Cerebellar nuclear complex (tissue), 1 donor: ENCODE results near the gene SHBG.
"Not testable (repeated sequence)": the region's sequence is repeated elsewhere in the genome, so short reads cannot be mapped to it uniquely, and the experiment has no call there.

Experiments
- DNase-seq, 2 experiments: peaks; one replicate each; lab custom pipeline; 2025; lab: John Stamatoyannopoulos, UW

Gene SHBG

GRCh38 chr17:7611635-7612293 lies 18.2 kb upstream of the SHBG start:
- no peak for DNase-seq

GRCh38 chr17:7612294-7612640 lies 17.7 kb upstream of the SHBG start:
- no peak for DNase-seq

DNA sequence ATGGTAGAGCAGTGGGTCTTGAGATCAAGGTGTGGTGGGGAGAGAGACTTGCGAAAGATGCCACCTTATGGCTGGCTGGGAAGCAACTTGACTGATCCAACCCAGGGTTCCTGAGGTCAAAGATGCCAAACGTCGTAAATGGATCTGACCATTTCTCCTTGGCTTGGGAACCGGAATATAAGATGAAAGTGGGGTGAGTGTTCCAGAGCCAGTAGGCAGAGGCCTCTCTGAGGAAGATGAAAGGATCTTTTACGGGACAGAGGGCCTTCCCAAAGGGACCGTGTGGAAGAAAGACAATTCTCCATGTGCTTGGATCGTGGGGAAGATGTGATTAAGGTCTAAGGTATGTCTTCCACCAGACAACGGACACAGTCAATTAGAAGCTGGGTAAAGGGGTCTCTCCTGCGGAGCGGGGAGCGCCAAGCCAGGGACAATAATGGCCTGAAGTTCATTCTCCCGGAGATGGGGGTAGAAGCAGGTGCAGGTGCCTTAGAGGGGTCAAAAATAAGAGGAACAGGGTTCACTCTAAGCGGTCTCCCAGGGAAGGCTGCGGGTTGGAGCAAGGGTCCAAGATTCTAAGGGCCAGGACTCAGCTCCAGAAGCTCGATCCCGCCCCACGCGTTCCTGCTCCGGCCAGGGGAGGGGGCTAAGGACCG lies 16.0 kb upstream of the SHBG start:
- DNase-seq: no peak

GRCh38 chr17:7614425-7615264 lies 15.3 kb upstream of the SHBG start, which contains the start of gene FXR2:
Gene FXR2 (minus strand): TSS chr17:7614897. CDS start chr17:7614532, 365 bp downstream.
- DNase-seq: peak; percentile 98

DNA sequence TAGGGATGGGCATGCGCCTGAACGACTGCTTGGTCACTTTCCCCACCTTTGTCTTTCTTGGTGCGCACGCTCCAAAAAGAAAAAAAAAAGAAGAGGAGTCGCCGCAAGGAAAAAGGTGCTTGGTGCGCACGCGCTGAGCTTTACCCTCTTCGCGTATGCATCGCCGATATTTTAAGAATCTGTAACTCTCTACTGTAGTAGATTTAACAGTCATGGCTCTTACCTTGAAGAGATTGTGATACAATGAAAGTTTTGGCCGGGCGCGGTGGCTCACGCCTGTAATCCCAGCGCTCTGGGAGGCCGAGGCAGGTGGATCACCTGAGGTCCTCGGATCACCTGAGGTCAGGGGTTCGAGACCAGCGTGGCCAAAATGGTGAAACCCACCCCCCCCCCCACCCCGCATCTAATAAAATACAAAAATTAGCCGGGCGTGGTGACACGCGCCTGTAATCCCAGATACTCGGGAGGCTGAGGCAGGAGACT lies 14.6 kb upstream of the SHBG start:
- no peak for DNase-seq

DNA sequence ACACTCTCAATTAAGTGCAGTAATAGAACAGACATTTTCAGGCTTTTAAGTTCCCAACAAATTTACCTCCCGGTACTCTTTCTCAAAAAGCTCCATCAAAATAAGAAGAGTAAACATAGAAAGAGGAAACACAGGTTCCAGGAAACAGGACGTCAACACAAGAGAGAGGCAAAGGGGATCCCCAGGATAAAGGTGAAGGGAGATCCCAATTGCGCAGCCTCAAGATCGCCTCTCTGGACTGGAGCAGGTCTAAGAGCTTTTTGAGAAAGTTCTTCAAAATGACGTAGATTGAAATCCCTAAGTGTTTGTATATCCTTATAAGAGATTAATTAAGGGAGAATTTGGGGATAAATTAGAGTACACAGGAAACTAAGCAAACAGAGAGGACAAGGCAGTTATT lies 11.3 kb upstream of the SHBG start:
- DNase-seq: no peak

DNA sequence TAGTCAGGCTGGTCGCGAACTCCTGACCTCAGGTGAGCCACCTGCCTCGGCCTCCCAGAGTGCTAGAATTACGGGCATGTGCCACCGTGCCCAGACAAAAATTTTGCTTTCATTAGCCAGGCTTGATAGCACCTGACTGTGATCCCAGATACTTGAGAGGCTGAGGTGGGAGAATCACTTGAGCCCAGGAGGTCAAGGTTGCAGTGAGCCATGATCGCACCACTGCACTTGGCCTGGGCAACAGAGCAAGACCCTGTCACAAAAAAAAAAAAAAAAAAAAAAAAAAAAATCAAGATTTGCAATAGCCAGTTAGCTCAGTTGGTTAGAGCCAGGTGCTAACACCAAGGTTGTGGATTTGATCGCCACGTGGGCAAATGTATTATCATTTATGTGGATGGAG lies 9.1 kb upstream of the SHBG start:
- no peak for DNase-seq

- no peak for DNase-seq
Observed at GRCh38 chr17:7623661-7624060, 6.3 kb upstream of the SHBG start.

GRCh38 chr17:7625749-7626148 lies 4.2 kb upstream of the SHBG start:
- DNase-seq: not testable (repeated sequence)

DNA sequence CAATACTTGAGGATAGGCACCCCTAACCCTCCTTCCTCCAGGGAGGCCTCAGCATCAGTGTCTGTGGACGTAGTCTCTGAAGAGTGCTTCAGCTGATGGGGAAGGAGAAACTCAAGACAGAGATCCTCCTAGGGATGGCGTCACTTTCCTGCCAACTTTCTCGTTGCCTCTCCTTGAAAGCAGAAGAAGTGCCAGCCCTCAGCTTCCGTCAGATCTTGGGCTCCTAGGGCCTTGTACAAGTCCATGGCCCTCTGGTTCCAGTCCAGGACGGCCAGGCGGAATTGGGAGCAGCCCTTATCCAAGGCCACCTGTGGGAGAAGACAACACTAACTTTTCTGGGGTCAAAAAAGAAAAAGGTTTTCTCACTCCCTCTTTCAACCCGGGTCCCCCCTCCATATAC lies 3.6 kb upstream of the SHBG start:
- DNase-seq: no peak

DNA sequence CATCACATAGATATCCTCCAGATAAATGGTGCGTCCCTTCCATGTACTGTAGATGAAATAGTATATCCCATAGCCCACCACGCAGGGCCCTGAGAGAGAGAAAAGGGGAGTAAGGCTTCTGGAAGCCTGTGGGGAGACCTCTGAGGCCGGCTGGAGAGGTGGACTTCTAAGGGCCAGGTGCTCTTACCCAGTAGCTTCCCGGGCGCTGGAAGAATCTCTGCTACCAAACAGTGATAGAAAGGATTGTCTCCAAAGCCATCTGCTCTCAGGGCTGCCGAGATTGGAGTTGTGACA lies 3.0 kb upstream of the SHBG start:
- peak in 1 of 2 experiments; percentile 32 for DNase-seq

GRCh38 chr17:7627250-7628121 lies 2.4 kb upstream of the SHBG start, which contains the start of gene SAT2:
Gene SAT2 (minus strand): TSS chr17:7627821. CDS start chr17:7627635, 186 bp downstream.
- DNase-seq: peak in 1 of 2 experiments; percentile 70

- no peak for DNase-seq
Observed at GRCh38 chr17:7631398-7632380, 1.8 kb downstream of the SHBG start.

DNA sequence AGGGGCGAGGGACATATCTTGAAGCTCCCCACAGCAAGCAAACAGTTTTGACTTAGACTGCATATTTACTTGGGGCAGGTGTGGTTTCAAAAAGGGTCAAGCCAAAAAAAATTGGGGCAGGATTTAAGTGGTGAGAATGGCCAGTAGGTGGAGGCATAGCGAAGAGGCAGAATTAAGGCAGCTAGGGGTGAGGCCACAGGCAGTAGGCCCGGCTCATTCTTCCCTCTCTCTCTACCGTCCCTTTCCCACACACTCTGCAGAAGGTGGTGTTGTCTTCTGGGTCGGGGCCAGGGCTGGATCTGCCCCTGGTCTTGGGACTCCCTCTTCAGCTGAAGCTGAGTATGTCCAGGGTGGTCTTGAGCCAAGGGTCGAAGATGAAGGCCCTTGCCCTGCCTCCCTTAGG lies 2.6 kb downstream of the SHBG start:
- DNase-seq: no peak

DNA sequence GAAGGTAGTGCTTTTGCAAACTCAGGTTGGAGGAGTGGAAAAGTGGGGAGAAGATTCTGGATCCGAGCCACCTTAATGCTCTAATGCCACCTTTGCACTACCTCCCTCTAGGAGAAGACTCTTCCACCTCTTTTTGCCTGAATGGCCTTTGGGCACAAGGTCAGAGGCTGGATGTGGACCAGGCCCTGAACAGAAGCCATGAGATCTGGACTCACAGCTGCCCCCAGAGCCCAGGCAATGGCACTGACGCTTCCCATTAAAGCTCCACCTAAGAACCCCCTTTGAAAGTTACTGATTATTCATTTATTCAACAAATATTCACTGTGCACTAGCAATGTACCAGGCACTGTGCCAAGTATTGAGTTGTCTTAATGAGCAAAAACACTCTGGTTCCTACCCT lies 3.2 kb downstream of the SHBG start:
- no peak for DNase-seq

- no peak for DNase-seq
Observed at GRCh38 chr17:7634384-7634783, 4.4 kb downstream of the SHBG start.

- no peak for DNase-seq
Observed at GRCh38 chr17:7636163-7636562, 6.2 kb downstream of the SHBG start.

DNA sequence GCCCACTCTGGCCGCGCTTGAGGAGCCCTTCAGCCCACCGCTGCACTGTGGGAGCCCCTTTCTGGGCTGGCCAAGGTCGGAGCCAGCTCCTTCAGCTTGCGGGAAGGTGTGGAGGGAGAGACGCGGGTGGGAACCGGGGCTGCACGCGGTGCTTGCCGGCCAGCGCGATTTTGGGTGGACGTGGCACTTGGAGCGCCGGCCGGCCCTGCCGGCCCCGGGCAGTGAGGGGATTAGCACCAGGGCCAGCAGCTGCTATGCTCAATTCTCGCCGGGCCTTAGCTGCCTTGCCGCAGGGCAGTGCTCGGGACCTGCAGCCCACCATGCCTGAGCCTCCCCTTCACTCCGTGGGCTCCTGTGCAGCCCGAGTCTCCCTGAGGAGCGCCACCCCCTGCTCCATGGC lies 10.8 kb downstream of the SHBG start:
- DNase-seq: no peak

GRCh38 chr17:7641635-7642034 lies 11.7 kb downstream of the SHBG start:
- DNase-seq: not testable (repeated sequence)

GRCh38 chr17:7644775-7645174 lies 14.8 kb downstream of the SHBG start:
- no peak for DNase-seq

- no peak for DNase-seq
Observed at GRCh38 chr17:7646457-7646856, 16.5 kb downstream of the SHBG start.
